PC-9 (cell line): ENCODE data around the gene HDGFL2. TPM values are rescaled to one million over a fixed set of nuclear protein-coding genes. Genes with fewer than 3 reads are reported as not detected.

Experiments
- BruUV-seq: library from RNA; stranded (reverse); fragments of 400-500 nt; replicated peaks from 2 replicates; lab custom pipeline; 2021; lab: Mats Ljungman, UMichigan
- CTCF ChIA-PET: fragments of 300-600 bp; sonication (Branson Sonifier 250); formaldehyde crosslinking; loops from one replicate; lab custom pipeline; 2022; ENCODE audit warnings: antibody characterized with exemption; lab: Charles Lee
- POLR2A ChIA-PET: fragments of 300-600 bp; sonication (Branson Sonifier 250); formaldehyde crosslinking; loops from one replicate; lab custom pipeline; 2022; ENCODE audit warnings: antibody characterized with exemption; ENCODE audit not compliant: unreplicated experiment; lab: Charles Lee
- DNase-seq, 2 experiments: peaks; one replicate each; pipeline versions ENCODE4 v3.0.0 to v3.0.0-alpha.2; 2015 to 2022; ENCODE audit warnings: mixed read lengths in 1 of 2
- H2AFZ ChIP-seq: fragments of 200-600 bp; sonication (generic); 2 replicates; pipeline ENCODE4 v1.8.1; 2017; ENCODE audit warnings: antibody characterized with exemption
- H3F3A ChIP-seq: fragments of 200-600 bp; sonication (generic); 2 replicates; pipeline ENCODE4 v1.8.1; 2017; ENCODE audit warnings: antibody characterized with exemption, mild to moderate bottlenecking, low read depth; ENCODE audit not compliant: insufficient read depth
- H3K27ac ChIP-seq: fragments of 200-600 bp; sonication (generic); 2 replicates; pipeline ENCODE4 v1.6.1; 2016; ENCODE audit warnings: mixed run types
- H3K27me3 ChIP-seq: fragments of 200-600 bp; sonication (generic); 2 replicates; pipeline ENCODE4 v1.6.1; 2016; ENCODE audit warnings: low read depth, mixed run types; ENCODE audit not compliant: insufficient read depth
- H3K36me3 ChIP-seq: fragments of 200-600 bp; sonication (generic); 2 replicates; pipeline ENCODE4 v1.6.1; 2016; ENCODE audit warnings: low read depth, mixed run types
- H3K4me1 ChIP-seq: fragments of 200-600 bp; sonication (generic); replicated peaks from 2 replicates; pipeline ENCODE4 v1.6.1; 2016; ENCODE audit warnings: mixed run types; ENCODE audit not compliant: insufficient read depth
- H3K4me2 ChIP-seq: fragments of 200-600 bp; sonication (generic); 2 replicates; pipeline ENCODE4 v1.6.1; 2017; ENCODE audit warnings: mixed run types
- H3K4me3 ChIP-seq: fragments of 200-600 bp; sonication (generic); 2 replicates; pipeline ENCODE4 v1.6.1; 2016; ENCODE audit warnings: mixed run types
- H3K79me2 ChIP-seq: fragments of 200-600 bp; sonication (generic); 2 replicates; pipeline ENCODE4 v1.6.1; 2017; ENCODE audit warnings: low read depth, mixed run types
- H3K9me2 ChIP-seq: fragments of 200-600 bp; sonication (generic); 2 replicates; pipeline ENCODE4 v1.8.1; 2017; ENCODE audit warnings: mild to moderate bottlenecking; ENCODE audit not compliant: insufficient read depth
- H3K9me3 ChIP-seq: fragments of 200-600 bp; sonication (generic); 2 replicates; pipeline ENCODE4 v1.8.1; 2016; ENCODE audit warnings: low read depth; ENCODE audit not compliant: insufficient read depth
- H4K20me1 ChIP-seq: fragments of 200-600 bp; sonication (generic); 2 replicates; pipeline ENCODE4 v1.8.1; 2017; ENCODE audit not compliant: insufficient read depth
- CTCF ChIP-seq: fragments of 200-600 bp; sonication (generic); conservative IDR thresholded peaks from 2 replicates; pipeline ENCODE4 v1.6.1; 2017; ENCODE audit warnings: mixed run types, antibody characterized with exemption, mild to moderate bottlenecking, moderate library complexity
- EZH2 ChIP-seq: fragments of 200-600 bp; sonication (generic); IDR thresholded peaks from 2 replicates; pipeline ENCODE4 v1.8.0; 2017; ENCODE audit warnings: antibody characterized with exemption, low read depth
- intact Hi-C: fragments of 100-400 bp; cut with micrococcal nuclease; formaldehyde crosslinking; loops from one replicate; pipeline ENCODE4 v1.10.0; 2022; ENCODE audit not compliant: unreplicated experiment
- total RNA-seq: library from RNA; stranded (reverse); gene quantifications from 2 replicates; pipeline ENCODE4 v1.2.3, GENCODE V29; 2021

The HDGFL2 gene
- total RNA-seq, 1 experiment from 2014 or later: 50.8 TPM

- no peaks in the 10 kb centered on the region for H3K9me3 ChIP-seq
- H3K79me2 ChIP-seq: no peaks in the 10 kb centered on the region
- intact Hi-C loops: no loop called here
- TF ChIP-seq EZH2 (no peak), CTCF (no peak)
- H3K4me1 ChIP-seq: peaks cover 27% of the 10 kb centered on the region
- CTCF ChIA-PET: interaction anchor here (0.6 kb wide), 1 partner anchor 694 kb away, joined by 4 read pairs; no protein-coding TSS in a partner anchor
- H2AFZ ChIP-seq: no peak overlapping the region
- no TSS peak for BruUV-seq
- H3F3A ChIP-seq: no peaks in the 10 kb centered on the region; the same call in 1 of the 2 replicates
- H3K4me3 ChIP-seq: no peak overlapping the region
- no peaks in the 10 kb centered on the region for H3K27me3 ChIP-seq
- H3K9me2 ChIP-seq: no peaks in the 10 kb centered on the region
- no peak for DNase-seq
- no peaks in the 10 kb centered on the region for H3K36me3 ChIP-seq
- no peak overlapping the region for H3K27ac ChIP-seq
- H3K4me2 ChIP-seq: no peak overlapping the region
- no peaks in the 10 kb centered on the region for H4K20me1 ChIP-seq
- POLR2A ChIA-PET: no interaction called here
These were observed 43.6 kb downstream of the HDGFL2 start for GRCh38 chr19:4515732-4516131.

- no peaks in the 10 kb centered on the region; the same call in 1 of the 2 replicates for H3F3A ChIP-seq
- H2AFZ ChIP-seq: no peak overlapping the region
- H3K27ac ChIP-seq: no peak overlapping the region
- no peaks in the 10 kb centered on the region for H3K27me3 ChIP-seq
- no peaks in the 10 kb centered on the region for H4K20me1 ChIP-seq
- no peak for DNase-seq
- H3K36me3 ChIP-seq: no peaks in the 10 kb centered on the region
- CTCF ChIA-PET: interaction anchor here (0.6 to 0.8 kb wide), 2 partner anchors 9 to 98 kb away, joined by 3 to 7 read pairs; no protein-coding TSS in a partner anchor
- no peaks in the 10 kb centered on the region for H3K79me2 ChIP-seq
- no peaks in the 10 kb centered on the region for H3K9me2 ChIP-seq
- no peaks in the 10 kb centered on the region for H3K9me3 ChIP-seq
- TF ChIP-seq CTCF (no peak), EZH2 (no peak)
- intact Hi-C loops: no loop called here
- POLR2A ChIA-PET: no interaction called here
- H3K4me1 ChIP-seq: peaks cover 32% of the 10 kb centered on the region
- 0 out of 2 replicates have a peak overlapping the region, but pooled peaks have one; percentile 38 for H3K4me2 ChIP-seq
- BruUV-seq: no TSS peak
- H3K4me3 ChIP-seq: no peak overlapping the region
These were observed 44.3 kb downstream of the HDGFL2 start for GRCh38 chr19:4516199-4516938.

- H3K4me1 ChIP-seq: peaks cover 37% of the 10 kb centered on the region
- no peaks in the 10 kb centered on the region for H3K36me3 ChIP-seq
- no peak for DNase-seq
- no peak overlapping the region for H3K27ac ChIP-seq
- no peak overlapping the region for H3K4me3 ChIP-seq
- peak overlapping the region; percentile 38; the same call in 1 of the 2 replicates for H3K4me2 ChIP-seq
- no peak for TF ChIP-seq EZH2
- no TSS peak for BruUV-seq
- H3K9me3 ChIP-seq: no peaks in the 10 kb centered on the region
- no peaks in the 10 kb centered on the region for H3K79me2 ChIP-seq
- peaks cover 5% of the 10 kb centered on the region; the same call in 1 of the 2 replicates for H3F3A ChIP-seq
- intact Hi-C loops: no loop called here
- H3K9me2 ChIP-seq: no peaks in the 10 kb centered on the region
- no peaks in the 10 kb centered on the region for H4K20me1 ChIP-seq
- no peaks in the 10 kb centered on the region for H3K27me3 ChIP-seq
- POLR2A ChIA-PET: no interaction called here
- H2AFZ ChIP-seq: no peak overlapping the region
- CTCF ChIA-PET: interaction anchor here (0.6 to 0.8 kb wide), 2 partner anchors 8 to 98 kb away, joined by 3 to 7 read pairs; no protein-coding TSS in a partner anchor
These were observed 44.8 kb downstream of the HDGFL2 start for GRCh38 chr19:4516939-4517300.
